HCT116 (cell line): Measurements from ENCODE around the gene ANKRD55.

Source experiments
- CEBPB ChIP-seq: IDR thresholded peaks from 2 replicates; pipeline ENCODE4 v1.6.1; 2012; ENCODE audit warnings: low read depth
- EGR1 ChIP-seq: IDR thresholded peaks from 2 replicates; pipeline ENCODE4 v1.6.1; 2012; ENCODE audit warnings: low read depth
- EZH2phosphoT487 ChIP-seq: fragments of 200-600 bp; IDR thresholded peaks from 2 replicates; pipeline ENCODE4 v1.6.1; 2018; ENCODE audit warnings: antibody characterized with exemption, borderline replicate concordance
- POLR2A ChIP-seq: IDR thresholded peaks from 2 replicates; pipeline ENCODE4 v1.7.0; 2011; ENCODE audit warnings: borderline replicate concordance; ENCODE audit not compliant: insufficient read depth, insufficient read length; ENCODE audit errors: extremely low read depth
- POLR2AphosphoS5 ChIP-seq: IDR thresholded peaks from 2 replicates; pipeline ENCODE4 v1.6.1; 2011; ENCODE audit warnings: mild to moderate bottlenecking, low read depth, low read length, moderate library complexity
- RAD21 ChIP-seq: IDR thresholded peaks from 2 replicates; pipeline ENCODE4 v1.6.1; 2012; ENCODE audit warnings: low read depth, mild to moderate bottlenecking
- ZNF274 ChIP-seq: fragments of 200-500 bp; sonication (Bioruptor generic); IDR thresholded peaks from 2 replicates; pipeline ENCODE4 v1.6.1; 2014; ENCODE audit warnings: mild to moderate bottlenecking, low read depth, low read length, inconsistent platforms
- TF ChIP-seq, protein P1 (sequence below), 3 experiments: fragments of 200-600 bp in 1 of 3; sonication (generic) in 1 of 3; IDR thresholded peaks in 2 of 3; conservative IDR thresholded peaks in 1 of 3; 2 replicates each; pipeline ENCODE4 v1.5.1; 2012 to 2017; ENCODE audit warnings: low read depth in 2 of 3, low read length in 2 of 3, antibody characterized with exemption in 1 of 3, borderline replicate concordance in 1 of 3, control low read depth in 1 of 3, mild to moderate bottlenecking in 1 of 3, mixed read lengths in 1 of 3, mixed run types in 1 of 3, moderate library complexity in 1 of 3; ENCODE audit not compliant: insufficient read depth in 1 of 3
- TF ChIP-seq, protein P2 (sequence below): IDR thresholded peaks from 2 replicates; pipeline ENCODE4 v1.6.1; 2011; ENCODE audit warnings: mild to moderate bottlenecking, low read length, moderate library complexity; ENCODE audit not compliant: insufficient replicate concordance; ENCODE audit errors: extremely low read depth

- TF ChIP-seq, protein P1, sequence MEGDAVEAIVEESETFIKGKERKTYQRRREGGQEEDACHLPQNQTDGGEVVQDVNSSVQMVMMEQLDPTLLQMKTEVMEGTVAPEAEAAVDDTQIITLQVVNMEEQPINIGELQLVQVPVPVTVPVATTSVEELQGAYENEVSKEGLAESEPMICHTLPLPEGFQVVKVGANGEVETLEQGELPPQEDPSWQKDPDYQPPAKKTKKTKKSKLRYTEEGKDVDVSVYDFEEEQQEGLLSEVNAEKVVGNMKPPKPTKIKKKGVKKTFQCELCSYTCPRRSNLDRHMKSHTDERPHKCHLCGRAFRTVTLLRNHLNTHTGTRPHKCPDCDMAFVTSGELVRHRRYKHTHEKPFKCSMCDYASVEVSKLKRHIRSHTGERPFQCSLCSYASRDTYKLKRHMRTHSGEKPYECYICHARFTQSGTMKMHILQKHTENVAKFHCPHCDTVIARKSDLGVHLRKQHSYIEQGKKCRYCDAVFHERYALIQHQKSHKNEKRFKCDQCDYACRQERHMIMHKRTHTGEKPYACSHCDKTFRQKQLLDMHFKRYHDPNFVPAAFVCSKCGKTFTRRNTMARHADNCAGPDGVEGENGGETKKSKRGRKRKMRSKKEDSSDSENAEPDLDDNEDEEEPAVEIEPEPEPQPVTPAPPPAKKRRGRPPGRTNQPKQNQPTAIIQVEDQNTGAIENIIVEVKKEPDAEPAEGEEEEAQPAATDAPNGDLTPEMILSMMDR (IDR thresholded peaks at IDR 0.05 in 2 of 3, conservative IDR thresholded peaks at IDR 0.05 in 1 of 3; ENCODE audit: borderline replicate concordance in 1 of 3, insufficient read depth in 1 of 3, low read depth in 2 of 3, low read length in 2 of 3), result no peak
- TF ChIP-seq RAD21 (no peak), POLR2A (no peak), EZH2phosphoT487 (no peak), CEBPB (no peak), POLR2AphosphoS5 (no peak), EGR1 (no peak), ZNF274 (no peak)
- TF ChIP-seq, protein P2, sequence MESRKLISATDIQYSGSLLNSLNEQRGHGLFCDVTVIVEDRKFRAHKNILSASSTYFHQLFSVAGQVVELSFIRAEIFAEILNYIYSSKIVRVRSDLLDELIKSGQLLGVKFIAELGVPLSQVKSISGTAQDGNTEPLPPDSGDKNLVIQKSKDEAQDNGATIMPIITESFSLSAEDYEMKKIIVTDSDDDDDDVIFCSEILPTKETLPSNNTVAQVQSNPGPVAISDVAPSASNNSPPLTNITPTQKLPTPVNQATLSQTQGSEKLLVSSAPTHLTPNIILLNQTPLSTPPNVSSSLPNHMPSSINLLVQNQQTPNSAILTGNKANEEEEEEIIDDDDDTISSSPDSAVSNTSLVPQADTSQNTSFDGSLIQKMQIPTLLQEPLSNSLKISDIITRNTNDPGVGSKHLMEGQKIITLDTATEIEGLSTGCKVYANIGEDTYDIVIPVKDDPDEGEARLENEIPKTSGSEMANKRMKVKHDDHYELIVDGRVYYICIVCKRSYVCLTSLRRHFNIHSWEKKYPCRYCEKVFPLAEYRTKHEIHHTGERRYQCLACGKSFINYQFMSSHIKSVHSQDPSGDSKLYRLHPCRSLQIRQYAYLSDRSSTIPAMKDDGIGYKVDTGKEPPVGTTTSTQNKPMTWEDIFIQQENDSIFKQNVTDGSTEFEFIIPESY, result no peak
These were observed 93.1 kb downstream of the ANKRD55 start for GRCh38 chr5:56140073-56140472.
